H9 (cell line): ENCODE measurements around the gene PEPD. TPM values are rescaled to one million over a fixed set of nuclear protein-coding genes. Genes with fewer than 3 reads are reported as not detected.

ENCODE experiments used
- DNase-seq: peaks from one replicate; pipeline ENCODE4 v3.0.0-alpha.2; 2017
- H2AFZ ChIP-seq: one replicate; pipeline ENCODE4 v1.6.1; 2013; ENCODE audit warnings: mild to moderate bottlenecking, low read length, control low read depth, moderate library complexity
- H2AK5ac ChIP-seq: 2 replicates; pipeline ENCODE4 v1.6.1; 2013; ENCODE audit warnings: low read length, control low read depth, mixed read lengths; ENCODE audit not compliant: insufficient read length
- H2BK120ac ChIP-seq: one replicate; pipeline ENCODE4 v1.6.1; 2013; ENCODE audit warnings: low read depth, mild to moderate bottlenecking, low read length, control low read depth, inconsistent platforms; ENCODE audit not compliant: poor library complexity, severe bottlenecking
- H2BK12ac ChIP-seq: 2 replicates; pipeline ENCODE4 v1.6.1; 2013; ENCODE audit warnings: low read length, control low read depth, mixed read lengths, low read depth; ENCODE audit not compliant: insufficient read length
- H2BK15ac ChIP-seq: 2 replicates; pipeline ENCODE4 v1.6.1; 2013; ENCODE audit warnings: low read depth, low read length, control low read depth
- H2BK20ac ChIP-seq: one replicate; pipeline ENCODE4 v1.6.1; 2013; ENCODE audit warnings: low read depth, mild to moderate bottlenecking, low read length, control low read depth, inconsistent platforms; ENCODE audit not compliant: poor library complexity, severe bottlenecking
- H2BK5ac ChIP-seq: 2 replicates; pipeline ENCODE4 v1.6.1; 2013; ENCODE audit warnings: low read length, control low read depth, mixed read lengths; ENCODE audit not compliant: insufficient read length
- H3K14ac ChIP-seq: 2 replicates; pipeline ENCODE4 v1.6.1; 2013; ENCODE audit warnings: low read length, control low read depth; ENCODE audit not compliant: insufficient read depth
- H3K18ac ChIP-seq: 2 replicates; pipeline ENCODE4 v1.6.1; 2013; ENCODE audit warnings: low read depth, mild to moderate bottlenecking, mixed read lengths, low read length, control low read depth; ENCODE audit not compliant: insufficient read length
- H3K23ac ChIP-seq: 2 replicates; pipeline ENCODE4 v1.6.1; 2013; ENCODE audit warnings: low read length, control low read depth, mixed read lengths, low read depth; ENCODE audit not compliant: insufficient read length
- H3K23me2 ChIP-seq: 2 replicates; pipeline ENCODE4 v1.6.1; 2013; ENCODE audit warnings: low read depth, mild to moderate bottlenecking, mixed read lengths, low read length, control low read depth; ENCODE audit not compliant: insufficient read length, poor library complexity, severe bottlenecking
- H3K27ac ChIP-seq: 2 replicates; pipeline ENCODE4 v1.5.1; 2013; ENCODE audit warnings: low read length, control low read depth, mixed read lengths, low read depth; ENCODE audit not compliant: insufficient read length
- H3K27me3 ChIP-seq: 2 replicates; pipeline ENCODE4 v1.6.1; 2013; ENCODE audit warnings: low read length, control low read depth, inconsistent platforms; ENCODE audit not compliant: insufficient read depth
- H3K4ac ChIP-seq: 2 replicates; pipeline ENCODE4 v1.6.1; 2013; ENCODE audit warnings: low read depth, mild to moderate bottlenecking, control low read depth, inconsistent platforms, low read length, moderate library complexity
- H3K4me1 ChIP-seq: 2 replicates; pipeline ENCODE4 v1.6.1; 2013; ENCODE audit warnings: low read length, control low read depth, inconsistent platforms; ENCODE audit not compliant: insufficient read depth
- H3K4me2 ChIP-seq: 2 replicates; pipeline ENCODE4 v1.6.1; 2013; ENCODE audit warnings: low read length, control low read depth, mixed read lengths; ENCODE audit not compliant: insufficient read length, insufficient read depth
- H3K56ac ChIP-seq: 2 replicates; pipeline ENCODE4 v1.6.1; 2013; ENCODE audit warnings: low read depth, mild to moderate bottlenecking, mixed read lengths, low read length, control low read depth; ENCODE audit not compliant: insufficient read length
- H3K79me1 ChIP-seq: 2 replicates; pipeline ENCODE4 v1.6.1; 2013; ENCODE audit warnings: low read depth, mild to moderate bottlenecking, moderate library complexity, low read length, control low read depth, inconsistent platforms; ENCODE audit not compliant: insufficient read depth, poor library complexity, severe bottlenecking
- H3K79me2 ChIP-seq: 2 replicates; pipeline ENCODE4 v1.6.1; 2013; ENCODE audit warnings: low read length, control low read depth, inconsistent platforms; ENCODE audit not compliant: insufficient read depth
- H3K9ac ChIP-seq: 2 replicates; pipeline ENCODE4 v1.6.1; 2013; ENCODE audit warnings: low read length, control low read depth, mixed read lengths; ENCODE audit not compliant: insufficient read length; ENCODE audit errors: extremely low read depth
- H3K9me3 ChIP-seq: one replicate; pipeline ENCODE4 v1.6.1; 2013; ENCODE audit warnings: low read depth, low read length, inconsistent platforms; ENCODE audit not compliant: control insufficient read depth
- H3T11ph ChIP-seq: one replicate; pipeline ENCODE4 v1.6.1; 2013; ENCODE audit warnings: mild to moderate bottlenecking, low read length, control low read depth, inconsistent platforms
- H4K20me1 ChIP-seq: one replicate; pipeline ENCODE4 v1.6.1; 2013; ENCODE audit not compliant: control insufficient read depth, insufficient read length, insufficient read depth
- H4K5ac ChIP-seq: 2 replicates; pipeline ENCODE4 v1.6.1; 2013; ENCODE audit warnings: low read depth, mild to moderate bottlenecking, mixed read lengths, low read length, control low read depth; ENCODE audit not compliant: insufficient read length
- H4K8ac ChIP-seq: replicated peaks from 2 replicates; pipeline ENCODE4 v1.6.1; 2013; ENCODE audit warnings: low read length, control low read depth, mixed read lengths, low read depth; ENCODE audit not compliant: insufficient read length
- H4K91ac ChIP-seq: 2 replicates; pipeline ENCODE4 v1.6.1; 2013; ENCODE audit warnings: low read depth, mild to moderate bottlenecking, moderate library complexity, mixed read lengths, low read length, control low read depth; ENCODE audit not compliant: insufficient read length
- H3K27ac Mint-ChIP-seq, 3 experiments: 2 replicates in 2 of 3; 3 replicates in 1 of 3; pipeline ENCODE4 v1.8.0; 2020 to 2021; ENCODE audit warnings: mixed read lengths in 3 of 3, mild to moderate bottlenecking in 1 of 3, moderate library complexity in 1 of 3
- H3K27me3 Mint-ChIP-seq: 2 replicates; pipeline ENCODE4 v1.8.0; 2021; ENCODE audit warnings: low read depth, mild to moderate bottlenecking, moderate library complexity, mixed read lengths
- H3K36me3 Mint-ChIP-seq, 3 experiments: 2 replicates in 2 of 3; 3 replicates in 1 of 3; pipeline ENCODE4 v1.8.0; 2020 to 2021; ENCODE audit warnings: low read depth in 3 of 3, mixed read lengths in 3 of 3; ENCODE audit not compliant: insufficient read depth in 1 of 3
- H3K4me1 Mint-ChIP-seq, 2 experiments: 2 replicates each; pipeline ENCODE4 v1.8.0; 2020; ENCODE audit warnings: mixed read lengths in 2 of 2
- H3K4me3 Mint-ChIP-seq, 2 experiments: 2 replicates in 1 of 2; 3 replicates in 1 of 2; pipeline ENCODE4 v1.8.0; 2020 to 2021; ENCODE audit warnings: mild to moderate bottlenecking in 2 of 2, mixed read lengths in 2 of 2, moderate library complexity in 1 of 2
- H3K9me3 Mint-ChIP-seq, 2 experiments: 2 replicates in 1 of 2; 3 replicates in 1 of 2; pipeline ENCODE4 v1.8.0; 2020; ENCODE audit warnings: mild to moderate bottlenecking in 2 of 2, mixed read lengths in 2 of 2, moderate library complexity in 1 of 2
- WGBS: extraction: QIAGEN DNeasy Blood & Tissue Kit; methylation state at CpG from one replicate; pipeline ENCODE4 v1.1.7; 2013; ENCODE audit warnings: missing lambda C conversion rate, low lambda C conversion rate, mixed read lengths; ENCODE audit not compliant: insufficient read length; ENCODE audit errors: extremely low coverage; 5-methylcytosine and 5-hydroxymethylcytosine counted together
- total RNA-seq: library from RNA; stranded (reverse); gene quantifications from 2 replicates; pipeline ENCODE4 v1.2.1, GENCODE V29; 2021
- TF ChIP-seq, protein P1 (sequence below): fragments of 200-600 bp; sonication (generic); conservative IDR thresholded peaks from 3 replicates; pipeline ENCODE4 v1.8.0; 2021; ENCODE audit warnings: antibody characterized with exemption, mild to moderate bottlenecking

The PEPD gene
- total RNA-seq, 1 experiment from 2014 or later: 52.8 TPM

DNA sequence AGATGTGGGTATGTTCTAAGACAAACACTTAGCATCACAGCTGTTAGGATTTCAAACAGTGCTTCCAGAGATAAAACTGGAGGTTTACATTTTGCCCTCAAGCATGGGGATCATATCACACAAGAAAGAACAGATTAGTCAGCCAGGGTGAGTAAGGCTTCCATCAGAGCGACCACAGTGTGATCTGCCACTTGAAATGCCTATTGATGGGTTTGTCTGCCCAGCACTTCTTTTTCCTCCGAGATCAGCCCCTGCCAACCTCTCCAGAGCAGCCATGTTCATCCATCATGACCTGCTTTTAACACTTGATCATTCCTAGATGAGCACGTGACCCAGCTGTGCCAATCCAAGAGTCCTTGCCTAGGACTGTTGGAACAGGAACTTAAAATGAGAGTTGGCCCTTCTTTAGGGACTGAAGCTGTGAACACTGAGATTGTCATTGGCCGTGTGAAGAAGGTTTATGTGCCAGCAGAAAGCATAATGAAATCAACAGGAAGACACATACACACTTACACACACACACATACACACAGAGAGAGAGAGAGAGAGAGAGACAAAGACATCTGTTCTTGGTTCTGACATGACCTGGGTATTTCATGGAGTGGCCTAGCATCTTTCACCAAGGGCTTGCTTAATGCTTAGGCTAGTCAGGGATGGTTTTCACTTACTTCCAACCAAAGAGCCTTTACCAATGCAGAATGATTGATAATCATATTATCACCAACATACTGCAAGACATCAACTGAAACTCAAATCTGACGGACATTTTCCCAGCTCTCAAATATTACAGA lies 153.3 kb downstream of the PEPD start:
- no CpG with 5 or more reads among the region's 5 CpGs for WGBS
- no peak for DNase-seq
- H3K27me3 ChIP-seq: no peaks in the 10 kb centered on the region
- no peak overlapping the region for H3K9ac ChIP-seq
- no peaks in the 10 kb centered on the region for H4K20me1 ChIP-seq
- H3K9me3 ChIP-seq: no peaks in the 10 kb centered on the region
- no peak overlapping the region for H2BK5ac ChIP-seq
- H3K4me3 Mint-ChIP-seq: no peak overlapping the region
- H2BK12ac ChIP-seq: no peak overlapping the region
- H3K79me2 ChIP-seq: no peaks in the 10 kb centered on the region
- H2BK15ac ChIP-seq: no peak overlapping the region
- H4K91ac ChIP-seq: no peak overlapping the region
- H3K4me1 Mint-ChIP-seq: no peaks in the 10 kb centered on the region
- H2AFZ ChIP-seq: no peak overlapping the region
- peaks cover 31% of the 10 kb centered on the region for H3K27me3 Mint-ChIP-seq
- H3K18ac ChIP-seq: no peak overlapping the region
- no peak overlapping the region for H4K8ac ChIP-seq
- H3K27ac ChIP-seq: no peak overlapping the region
- H2BK20ac ChIP-seq: no peak overlapping the region
- H3K9me3 Mint-ChIP-seq: 0 out of 5 replicates have a peak, but pooled peaks cover 0 to 3% of the 10 kb centered on the region in 2 experiments
- H2AK5ac ChIP-seq: no peak overlapping the region
- H3K4ac ChIP-seq: no peak overlapping the region
- no peak overlapping the region for H3K56ac ChIP-seq
- H3K23me2 ChIP-seq: peaks cover 5% of the 10 kb centered on the region
- TF ChIP-seq, protein P1, sequence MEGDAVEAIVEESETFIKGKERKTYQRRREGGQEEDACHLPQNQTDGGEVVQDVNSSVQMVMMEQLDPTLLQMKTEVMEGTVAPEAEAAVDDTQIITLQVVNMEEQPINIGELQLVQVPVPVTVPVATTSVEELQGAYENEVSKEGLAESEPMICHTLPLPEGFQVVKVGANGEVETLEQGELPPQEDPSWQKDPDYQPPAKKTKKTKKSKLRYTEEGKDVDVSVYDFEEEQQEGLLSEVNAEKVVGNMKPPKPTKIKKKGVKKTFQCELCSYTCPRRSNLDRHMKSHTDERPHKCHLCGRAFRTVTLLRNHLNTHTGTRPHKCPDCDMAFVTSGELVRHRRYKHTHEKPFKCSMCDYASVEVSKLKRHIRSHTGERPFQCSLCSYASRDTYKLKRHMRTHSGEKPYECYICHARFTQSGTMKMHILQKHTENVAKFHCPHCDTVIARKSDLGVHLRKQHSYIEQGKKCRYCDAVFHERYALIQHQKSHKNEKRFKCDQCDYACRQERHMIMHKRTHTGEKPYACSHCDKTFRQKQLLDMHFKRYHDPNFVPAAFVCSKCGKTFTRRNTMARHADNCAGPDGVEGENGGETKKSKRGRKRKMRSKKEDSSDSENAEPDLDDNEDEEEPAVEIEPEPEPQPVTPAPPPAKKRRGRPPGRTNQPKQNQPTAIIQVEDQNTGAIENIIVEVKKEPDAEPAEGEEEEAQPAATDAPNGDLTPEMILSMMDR: no peak
- no peak overlapping the region for H4K5ac ChIP-seq
- no peak overlapping the region for H2BK120ac ChIP-seq
- H3K36me3 Mint-ChIP-seq: no peaks in the 10 kb centered on the region
- H3K27ac Mint-ChIP-seq: no peak overlapping the region
- H3K4me2 ChIP-seq: no peak overlapping the region
- H3K4me1 ChIP-seq: no peaks in the 10 kb centered on the region
- H3K14ac ChIP-seq: no peak overlapping the region
- no peak overlapping the region for H3T11ph ChIP-seq
- H3K79me1 ChIP-seq: no peaks in the 10 kb centered on the region
- H3K23ac ChIP-seq: no peak overlapping the region
